SW 1271 (cell line): ENCODE measurements around the gene CTXND2.

Experiments used
- DNase-seq, 2 experiments: peaks; one replicate each; lab custom pipeline; 2025; lab: John Stamatoyannopoulos, UW

The CTXND2 gene

DNA sequence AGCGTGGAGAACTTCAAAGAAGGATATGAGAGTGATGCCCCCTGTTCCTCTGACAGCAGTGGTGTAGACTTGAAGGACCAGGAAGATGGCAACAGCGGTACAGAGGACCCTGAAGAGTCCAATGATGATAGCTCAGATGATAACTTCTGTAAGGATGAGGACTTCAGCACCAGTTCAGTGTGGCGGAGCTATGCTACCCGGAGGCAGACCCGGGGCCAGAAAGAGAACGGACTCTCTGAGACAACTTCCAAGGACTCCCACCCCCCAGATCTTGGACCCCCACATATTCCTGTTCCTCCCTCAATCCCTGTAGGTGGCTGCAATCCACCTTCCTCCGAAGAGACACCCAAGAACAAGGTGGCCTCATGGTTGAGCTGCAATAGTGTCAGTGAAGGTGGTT, 73.7 kb downstream of the CTXND2 start:
- DNase-seq: no peak

DNA sequence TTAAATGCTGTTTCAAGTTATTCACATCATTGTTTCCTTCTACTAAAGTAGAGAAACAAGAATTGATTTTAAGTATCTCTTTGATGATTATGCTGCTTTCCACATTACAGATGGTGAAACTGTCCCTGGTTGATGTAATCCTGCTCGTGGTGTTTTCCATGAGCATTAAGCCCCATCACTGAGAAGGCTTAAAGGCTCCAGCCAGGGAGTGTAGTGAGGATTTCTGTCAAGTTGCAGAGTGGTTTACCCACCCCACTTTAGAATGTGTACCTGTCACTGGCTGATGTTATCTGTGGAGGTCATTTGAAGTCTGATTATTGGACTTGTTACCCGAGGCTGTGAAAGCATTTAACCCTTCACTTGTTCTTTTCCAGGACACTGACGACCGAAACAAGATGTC, 74.8 kb downstream of the CTXND2 start:
- DNase-seq: no peak
